GM12872 (cell line): ENCODE data around the gene DGLUCY.

Source experiments
- CTCF ChIP-seq: IDR thresholded peaks from 3 replicates; pipeline ENCODE4 v1.5.1; 2011; ENCODE audit warnings: low read depth, mild to moderate bottlenecking, low read length, moderate library complexity; ENCODE audit not compliant: insufficient read depth

DGLUCY gene

GRCh38 chr14:91113829-91114078 lies at the start of gene DGLUCY:
Gene DGLUCY (plus strand): TSS chr14:91114073. CDS start chr14:91160295, 46,222 bp downstream.
- no peak for TF ChIP-seq CTCF

- no peak for TF ChIP-seq CTCF
Observed at GRCh38 chr14:91065266-91065665, 48.6 kb upstream of the DGLUCY start.

GRCh38 chr14:91067186-91067585 lies 46.7 kb upstream of the DGLUCY start:
- TF ChIP-seq CTCF, result no peak

- TF ChIP-seq CTCF, result no peak
Observed at GRCh38 chr14:91068642-91069041, 45.2 kb upstream of the DGLUCY start.

GRCh38 chr14:91070572-91070971 lies 43.3 kb upstream of the DGLUCY start:
- TF ChIP-seq CTCF, result no peak

- no peak for TF ChIP-seq CTCF
Observed at GRCh38 chr14:91075553-91075952, 38.3 kb upstream of the DGLUCY start.

GRCh38 chr14:91078095-91078737 lies 35.7 kb upstream of the DGLUCY start:
- TF ChIP-seq CTCF, result no peak
